H1 (cell line): Measurements from ENCODE around the gene ACTR1A. TPM values are rescaled to one million over a fixed set of nuclear protein-coding genes. Genes with fewer than 3 reads are reported as not detected.

Experiments used
- CTCF ChIA-PET: fragments of 300-600 bp; sonication (Branson Sonifier 250); formaldehyde crosslinking; loops from one replicate; lab custom pipeline; 2021; ENCODE audit not compliant: partially characterized antibody; lab: Charles Lee
- POLR2A ChIA-PET: fragments of 300-600 bp; sonication (Branson Sonifier 250); formaldehyde crosslinking; loops from one replicate; lab custom pipeline; 2021; ENCODE audit warnings: inconsistent platforms; ENCODE audit not compliant: partially characterized antibody; lab: Charles Lee
- DNase-seq, 2 experiments: peaks; one replicate each; pipeline versions ENCODE4 v3.0.0 to v3.0.0-alpha.2; 2010 to 2022; ENCODE audit warnings: low spot score in 2 of 2, low read depth in 1 of 2, mixed read lengths in 1 of 2
- FAIRE-seq: peaks from 2 replicates; lab custom pipeline; 2011; peaks lifted over from hg19 to GRCh38; lab: Jason Lieb, UNC
- H2AFZ ChIP-seq: 2 replicates; pipeline ENCODE4 v1.8.1; 2012; ENCODE audit warnings: low read length, inconsistent platforms
- H2AK5ac ChIP-seq: 2 replicates; pipeline ENCODE4 v1.6.1; 2013; ENCODE audit warnings: low read depth, low read length
- H2BK120ac ChIP-seq: replicated peaks from 2 replicates; pipeline ENCODE3; 2013; ENCODE audit warnings: low read depth, low read length, inconsistent platforms
- H2BK12ac ChIP-seq: 2 replicates; pipeline ENCODE4 v1.6.1; 2013; ENCODE audit warnings: low read depth, low read length
- H2BK15ac ChIP-seq: 2 replicates; pipeline ENCODE4 v1.6.1; 2013; ENCODE audit warnings: low read length
- H2BK20ac ChIP-seq: 2 replicates; pipeline ENCODE4 v1.6.1; 2013; ENCODE audit warnings: low read length
- H2BK5ac ChIP-seq: 2 replicates; pipeline ENCODE4 v1.6.1; 2013; ENCODE audit warnings: low read depth, low read length
- H3K14ac ChIP-seq: 2 replicates; pipeline ENCODE4 v1.6.1; 2013; ENCODE audit warnings: inconsistent platforms; ENCODE audit not compliant: insufficient read length
- H3K18ac ChIP-seq: 2 replicates; pipeline ENCODE4 v1.6.1; 2013; ENCODE audit warnings: low read length; ENCODE audit errors: extremely low read depth
- H3K23ac ChIP-seq: 2 replicates; pipeline ENCODE4 v1.6.1; 2013; ENCODE audit warnings: inconsistent platforms; ENCODE audit not compliant: insufficient read length
- H3K23me2 ChIP-seq: 2 replicates; pipeline ENCODE4 v1.6.1; 2013; ENCODE audit warnings: low read depth, low read length
- H3K27ac ChIP-seq: 2 replicates; pipeline ENCODE4 v1.6.1; 2011; ENCODE audit warnings: low read depth, low read length, inconsistent platforms
- H3K27me3 ChIP-seq, 4 experiments: replicated peaks in 1 of 4; 1 replicate in 1 of 4; 2 replicates in 3 of 4; pipeline versions ENCODE4 v1.6.1 to v1.8.1; 2011 to 2013; ENCODE audit warnings: low read length in 3 of 4, mild to moderate bottlenecking in 3 of 4, inconsistent platforms in 2 of 4, mixed read lengths in 2 of 4, moderate library complexity in 1 of 4; ENCODE audit not compliant: control insufficient read depth in 3 of 4, insufficient read depth in 3 of 4; ENCODE audit errors: extremely low read depth in 1 of 4
- H3K36me3 ChIP-seq, 4 experiments: 2 replicates each; pipeline versions ENCODE4 v1.6.1 to v1.8.1; 2011 to 2013; ENCODE audit warnings: mild to moderate bottlenecking in 4 of 4, low read length in 3 of 4, moderate library complexity in 2 of 4, control low read depth in 1 of 4, inconsistent platforms in 1 of 4; ENCODE audit not compliant: insufficient read depth in 4 of 4, control insufficient read depth in 2 of 4
- H3K4ac ChIP-seq: replicated peaks from 2 replicates; pipeline ENCODE3; 2013; ENCODE audit warnings: low read length, low read depth, mixed read lengths, inconsistent platforms; ENCODE audit not compliant: insufficient read length
- H3K4me1 ChIP-seq, 4 experiments: replicated peaks in 1 of 4; 1 replicate in 1 of 4; 2 replicates in 3 of 4; pipeline versions ENCODE4 v1.6.1 to v1.8.1; 2011 to 2013; ENCODE audit warnings: low read length in 3 of 4, inconsistent platforms in 2 of 4, mixed read lengths in 1 of 4; ENCODE audit not compliant: insufficient read depth in 4 of 4, control insufficient read depth in 3 of 4
- H3K4me2 ChIP-seq, 2 experiments: 2 replicates each; pipeline versions ENCODE4 v1.6.1 to v1.8.1; 2011 to 2013; ENCODE audit warnings: low read depth in 2 of 2, low read length in 2 of 2, control low read depth in 1 of 2, inconsistent platforms in 1 of 2, mild to moderate bottlenecking in 1 of 2; ENCODE audit not compliant: insufficient read depth in 1 of 2
- H3K4me3 ChIP-seq, 4 experiments: fragments of 200-600, 300-600 bp in 1 of 4; sonication (generic), shearing (Covaris generic), sonication (Bioruptor Twin) in 1 of 4; 2 replicates each; pipeline versions ENCODE4 v1.5.1 to v1.8.1; 2011 to 2016; ENCODE audit warnings: low read length in 4 of 4, low read depth in 3 of 4, control low read depth in 2 of 4, inconsistent platforms in 2 of 4, mild to moderate bottlenecking in 2 of 4, mixed read lengths in 1 of 4, moderate library complexity in 1 of 4; ENCODE audit not compliant: insufficient read depth in 2 of 4; ENCODE audit errors: extremely low read depth in 1 of 4
- H3K56ac ChIP-seq: replicated peaks from 2 replicates; pipeline ENCODE3; 2013; ENCODE audit warnings: low read depth, mild to moderate bottlenecking, mixed read lengths, low read length, inconsistent platforms; ENCODE audit not compliant: insufficient read length
- H3K79me1 ChIP-seq: 2 replicates; pipeline ENCODE4 v1.6.1; 2013; ENCODE audit warnings: low read depth, low read length, control low read depth
- H3K79me2 ChIP-seq, 2 experiments: 2 replicates each; pipeline versions ENCODE4 v1.6.1 to v1.8.1; 2012 to 2013; ENCODE audit warnings: low read length in 2 of 2, mild to moderate bottlenecking in 2 of 2, inconsistent platforms in 1 of 2; ENCODE audit not compliant: insufficient read depth in 2 of 2, control insufficient read depth in 1 of 2
- H3K9ac ChIP-seq, 4 experiments: replicated peaks in 1 of 4; 1 replicate in 1 of 4; 2 replicates in 3 of 4; pipeline versions ENCODE4 v1.6.1 to v1.8.1; 2011 to 2013; ENCODE audit warnings: low read depth in 3 of 4, low read length in 3 of 4, control low read depth in 2 of 4, mild to moderate bottlenecking in 2 of 4, moderate library complexity in 2 of 4, inconsistent platforms in 1 of 4; ENCODE audit errors: extremely low read depth in 1 of 4
- H3K9me3 ChIP-seq, 2 experiments: 2 replicates each; pipeline versions ENCODE4 v1.6.1 to v1.8.1; 2012 to 2013; ENCODE audit warnings: mild to moderate bottlenecking in 2 of 2, moderate library complexity in 2 of 2, control low read depth in 1 of 2, inconsistent platforms in 1 of 2, low read depth in 1 of 2, low read length in 1 of 2, mixed read lengths in 1 of 2; ENCODE audit not compliant: insufficient read depth in 2 of 2
- H4K20me1 ChIP-seq, 2 experiments: replicated peaks in 1 of 2; 2 replicates each; pipeline versions ENCODE3 to v1.8.1; 2011 to 2013; ENCODE audit warnings: inconsistent platforms in 2 of 2, low read length in 2 of 2, mild to moderate bottlenecking in 1 of 2; ENCODE audit not compliant: insufficient read depth in 2 of 2, control insufficient read depth in 1 of 2
- H4K5ac ChIP-seq: 2 replicates; pipeline ENCODE4 v1.6.1; 2013; ENCODE audit warnings: low read length, low read depth, mixed read lengths, inconsistent platforms; ENCODE audit not compliant: insufficient read length
- H4K8ac ChIP-seq: 2 replicates; pipeline ENCODE4 v1.8.0; 2013; ENCODE audit warnings: mild to moderate bottlenecking, moderate library complexity, low read length, inconsistent platforms; ENCODE audit not compliant: insufficient read depth; ENCODE audit errors: extremely low read depth
- H4K91ac ChIP-seq: replicated peaks from 2 replicates; pipeline ENCODE3; 2013; ENCODE audit warnings: low read length, mixed read lengths, inconsistent platforms; ENCODE audit not compliant: insufficient read length
- ASH2L ChIP-seq: fragments of 200-600, 300-600 bp; sonication (generic); IDR thresholded peaks from one replicate; pipeline ENCODE4 v1.7.1; 2017; ENCODE audit warnings: low read length
- BACH1 ChIP-seq: IDR thresholded peaks from 2 replicates; pipeline ENCODE4 v1.6.1; 2012; ENCODE audit warnings: low read length, improper control_type of control experiment
- KDM1A ChIP-seq: fragments of 200-600, 300-600 bp; sonication (generic); IDR thresholded peaks from 2 replicates; pipeline ENCODE4 v1.7.1; 2016; ENCODE audit warnings: mild to moderate bottlenecking, low read length, borderline replicate concordance
- KDM5A ChIP-seq: fragments of 200-600 bp; IDR thresholded peaks from 2 replicates; pipeline ENCODE4 v1.7.1; 2012; ENCODE audit warnings: mild to moderate bottlenecking, low read length, inconsistent platforms, mixed read lengths
- NRF1 ChIP-seq: IDR thresholded peaks from 2 replicates; pipeline ENCODE4 v1.6.1; 2011; ENCODE audit warnings: mild to moderate bottlenecking, low read depth, low read length, improper control_type of control experiment
- PHF8 ChIP-seq: fragments of 200-600 bp; sonication (generic); conservative IDR thresholded peaks from 2 replicates; pipeline ENCODE4 v1.7.1; 2012; ENCODE audit warnings: low read depth, mild to moderate bottlenecking, inconsistent platforms, low read length, moderate library complexity
- POLR2A ChIP-seq, 2 experiments: IDR thresholded peaks; 1 replicate in 1 of 2; 2 replicates in 1 of 2; pipeline ENCODE4 v1.6.1; 2011; ENCODE audit warnings: low read depth in 2 of 2, low read length in 2 of 2, mild to moderate bottlenecking in 2 of 2; ENCODE audit errors: control extremely low read depth in 1 of 2
- RXRA ChIP-seq: IDR thresholded peaks from 2 replicates; pipeline ENCODE4 v1.6.1; 2011; ENCODE audit warnings: low read depth, mild to moderate bottlenecking, low read length, moderate library complexity; ENCODE audit not compliant: insufficient read depth
- SIN3A ChIP-seq, 2 experiments: IDR thresholded peaks in 1 of 2; conservative IDR thresholded peaks in 1 of 2; 2 replicates each; pipeline ENCODE4 v1.6.1; 2011 to 2012; ENCODE audit warnings: low read length in 2 of 2, improper control_type of control experiment in 1 of 2, low read depth in 1 of 2, mild to moderate bottlenecking in 1 of 2
- SIX5 ChIP-seq: IDR thresholded peaks from 2 replicates; pipeline ENCODE4 v1.6.1; 2011; ENCODE audit warnings: mild to moderate bottlenecking, low read depth, low read length
- SP1 ChIP-seq: IDR thresholded peaks from 2 replicates; pipeline ENCODE4 v1.6.1; 2011; ENCODE audit warnings: low read depth, low read length
- SP4 ChIP-seq: IDR thresholded peaks from 2 replicates; pipeline ENCODE4 v1.6.1; 2012; ENCODE audit warnings: low read length, inconsistent platforms
- WGBS, 2 experiments: shearing (Covaris generic) in 1 of 2; methylation state at CpG; one replicate each; pipeline versions ENCODE4 v1.1.6 to v1.1.7; 2013 to 2015; ENCODE audit warnings: low lambda C conversion rate in 2 of 2, mixed read lengths in 2 of 2, inconsistent platforms in 1 of 2, low coverage in 1 of 2, missing lambda C conversion rate in 1 of 2; ENCODE audit not compliant: insufficient replicate concordance in 2 of 2, insufficient coverage in 1 of 2, insufficient read length in 1 of 2; ENCODE audit errors: extremely low coverage in 1 of 2, missing lambda C conversion rate in 1 of 2; 5-methylcytosine and 5-hydroxymethylcytosine counted together
- polyA plus RNA-seq, 7 experiments: library from polyadenylated mRNA; depleted of rRNA in 3 of 7; stranded (reverse) in 5 of 7; unstranded in 2 of 7; fragments of >200 nt in 5 of 7; fragments of 200-250 nt in 2 of 7; gene quantifications; 1 replicate in 5 of 7; 2 replicates in 1 of 7; 4 replicates in 1 of 7; pipeline versions ENCODE4 v1.2.1 to v1.2.3, GENCODE V29; 2011 to 2013; ENCODE audit warnings: missing spikeins in 2 of 7, mixed read lengths in 2 of 7
- total RNA-seq: library from RNA; stranded (reverse); fragmentation: NEBNext Ultra II Directional; extraction: Animal tissue kit (Norgen Biotek cat#: 25700); gene quantifications from 2 replicates; pipeline ENCODE4 v1.2.1, GENCODE V29; 2021
- TF ChIP-seq, protein P1 (sequence below): IDR thresholded peaks from 2 replicates; pipeline ENCODE4 v1.6.1; 2012; ENCODE audit warnings: inconsistent platforms

The ACTR1A gene
- total and polyA plus RNA-seq, 2 of the 8 experiments (the other 6 are each of a cell fraction or from before 2014, with no cell fraction given) = 78.6 to 86.3 TPM

DNA sequence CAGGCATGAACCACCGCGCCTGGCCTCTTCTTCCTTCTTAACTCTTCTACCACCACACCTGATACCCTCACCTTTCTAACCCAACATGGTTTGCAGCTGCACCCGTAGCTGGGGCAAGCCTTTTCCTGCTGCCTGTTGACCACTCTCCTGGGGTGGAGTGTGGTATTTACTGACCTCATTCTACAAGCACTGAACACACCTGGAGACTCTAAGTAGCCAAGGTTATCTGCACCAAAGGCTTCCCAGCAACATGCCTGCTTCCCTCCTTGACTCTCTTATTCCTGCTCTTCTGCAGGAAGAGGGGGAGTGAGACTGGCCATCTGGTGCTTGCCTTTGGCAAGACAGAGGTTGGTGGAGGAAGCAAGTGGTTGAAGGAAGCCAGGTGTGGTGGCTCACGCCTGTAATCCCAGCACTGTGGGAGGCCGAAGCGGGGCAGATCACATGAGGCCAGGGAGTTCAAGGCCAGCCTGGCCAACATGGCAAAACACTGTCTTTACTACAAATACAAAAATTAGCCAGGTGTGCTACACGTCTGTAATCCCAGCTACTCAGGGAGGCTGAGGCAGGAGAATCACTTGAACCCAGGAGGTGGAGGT, 10.1 kb downstream of the ACTR1A start:
- H3K27ac ChIP-seq = no peak overlapping the region

More for the DNA sequence above, 10.1 kb downstream of the ACTR1A start:
- no peak for TF ChIP-seq SP4
- TF ChIP-seq NRF1 = no peak
- no peak for TF ChIP-seq RXRA
- no peak for TF ChIP-seq KDM5A
- TF ChIP-seq PHF8 = no peak
- TF ChIP-seq ASH2L = no peak
- TF ChIP-seq SP1 = no peak
- TF ChIP-seq SIX5 = no peak
- no peak for TF ChIP-seq POLR2A (IDR thresholded peaks at IDR 0.05; ENCODE audit: control extremely low read depth in 1 of 2, low read depth in 2 of 2, low read length in 2 of 2)
- no peak for TF ChIP-seq BACH1
- TF ChIP-seq, protein P1, sequence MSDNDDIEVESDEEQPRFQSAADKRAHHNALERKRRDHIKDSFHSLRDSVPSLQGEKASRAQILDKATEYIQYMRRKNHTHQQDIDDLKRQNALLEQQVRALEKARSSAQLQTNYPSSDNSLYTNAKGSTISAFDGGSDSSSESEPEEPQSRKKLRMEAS = no peak
- no peak for TF ChIP-seq SIN3A (conservative IDR thresholded peaks at IDR 0.05 in 1 of 2, IDR thresholded peaks at IDR 0.05 in 1 of 2; ENCODE audit: low read depth in 1 of 2, low read length in 2 of 2)
- no peak for TF ChIP-seq KDM1A
- Histone ChIP-seq H3K27me3 (no peaks in the 10 kb centered on the region), H3K23ac (no peak overlapping the region), H3K9ac (no peak overlapping the region), H3K79me2 (peaks cover 0 to 25% of the 10 kb centered on the region in 2 experiments; a peak in 2 of 4 replicates), H4K91ac (no peak overlapping the region), H3K36me3 (peaks cover 8 to 19% (median 11%) of the 10 kb centered on the region in 4 experiments; a peak in 7 of 8 replicates), H3K4me1 (no peaks in the 10 kb centered on the region), H2BK5ac (no peak overlapping the region), H2BK120ac (no peak overlapping the region), H3K79me1 (peaks cover 12% of the 10 kb centered on the region), H2BK15ac (no peak overlapping the region), H2AK5ac (no peak overlapping the region), H4K5ac (no peak overlapping the region), H3K18ac (no peak overlapping the region), H3K9me3 (no peaks in the 10 kb centered on the region), H3K4ac (no peak overlapping the region), H4K20me1 (peaks cover 0 to 11% of the 10 kb centered on the region in 2 experiments), H2AFZ (no peak overlapping the region), H3K4me2 (no peak overlapping the region), H3K14ac (no peak overlapping the region), H4K8ac (no peak overlapping the region), H2BK20ac (no peak overlapping the region), H2BK12ac (no peak overlapping the region), H3K4me3 (no peak overlapping the region), H3K23me2 (no peaks in the 10 kb centered on the region), H3K56ac (no peak overlapping the region)
- DNase-seq (no peak), FAIRE-seq (no peak)
- ChIA-PET CTCF (interaction anchor here (0.6 to 1.9 kb wide), 4 partner anchors 92 to 784 kb away, joined by 3 to 5 read pairs (median 3); no protein-coding TSS in a partner anchor), POLR2A (no interaction called here)
- WGBS, 2 experiments = 92% methylated on average over 6 of the region's 7 CpGs; no CpG with 5 or more reads in 1 of the 2 experiments
